HTR-8/SVneo (cell line): ENCODE data around the gene SSH3.

Experiments used
- DNase-seq: peaks from one replicate; pipeline ENCODE4 v3.0.0; 2011; ENCODE audit warnings: low spot score, mixed read lengths; ENCODE audit not compliant: insufficient read length
- FAIRE-seq: peaks from 2 replicates; lab custom pipeline; 2011; peaks lifted over from hg19 to GRCh38; lab: Jason Lieb, UNC

Gene SSH3

DNA sequence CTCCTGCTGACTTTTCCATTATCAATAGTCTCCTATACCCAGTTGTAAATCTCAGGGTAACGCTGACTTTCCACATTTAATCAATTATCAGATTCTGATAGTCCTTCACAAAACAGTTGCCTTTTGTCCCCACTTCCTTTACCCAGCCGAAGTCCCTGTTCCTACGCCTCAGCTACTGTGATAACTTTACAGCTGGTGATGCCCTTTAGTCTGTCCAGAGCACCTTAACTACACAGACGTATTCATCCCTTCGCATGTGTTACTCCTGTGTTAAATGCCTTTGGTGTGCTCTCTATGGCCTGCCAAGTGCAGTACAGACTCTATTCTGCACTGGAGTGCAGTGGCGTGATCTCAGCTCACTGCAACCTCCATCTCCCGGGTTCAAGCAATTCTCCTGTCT lies 20.2 kb downstream of the SSH3 start:
- DNase-seq (no peak), FAIRE-seq (peak; percentile 13)

GRCh38 chr11:67332081-67332691 lies 28.9 kb downstream of the SSH3 start:
- FAIRE-seq, result no peak
- no peak for DNase-seq

DNA sequence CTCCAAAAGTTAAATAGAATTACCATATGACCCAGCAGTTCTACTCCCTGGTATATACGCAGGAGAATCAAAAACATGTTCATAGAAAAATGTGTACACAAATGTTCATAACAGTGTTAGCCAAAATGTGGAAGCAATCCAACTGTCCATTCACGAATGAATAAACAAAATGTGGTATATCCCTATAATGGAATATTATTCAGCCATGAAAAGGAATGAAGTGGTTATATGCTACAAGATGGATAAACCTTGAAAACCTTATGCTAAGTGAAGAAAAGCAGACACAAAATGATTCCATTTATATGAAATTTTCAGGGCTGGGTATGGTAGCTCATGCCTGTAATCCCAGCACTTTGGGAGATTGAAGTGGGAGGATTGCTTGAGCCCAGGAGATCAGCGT lies 33.9 kb downstream of the SSH3 start:
- FAIRE-seq, result no peak
- no peak for DNase-seq

GRCh38 chr11:67344264-67344663 lies 40.9 kb downstream of the SSH3 start:
- no peak for DNase-seq
- no peak for FAIRE-seq

DNA sequence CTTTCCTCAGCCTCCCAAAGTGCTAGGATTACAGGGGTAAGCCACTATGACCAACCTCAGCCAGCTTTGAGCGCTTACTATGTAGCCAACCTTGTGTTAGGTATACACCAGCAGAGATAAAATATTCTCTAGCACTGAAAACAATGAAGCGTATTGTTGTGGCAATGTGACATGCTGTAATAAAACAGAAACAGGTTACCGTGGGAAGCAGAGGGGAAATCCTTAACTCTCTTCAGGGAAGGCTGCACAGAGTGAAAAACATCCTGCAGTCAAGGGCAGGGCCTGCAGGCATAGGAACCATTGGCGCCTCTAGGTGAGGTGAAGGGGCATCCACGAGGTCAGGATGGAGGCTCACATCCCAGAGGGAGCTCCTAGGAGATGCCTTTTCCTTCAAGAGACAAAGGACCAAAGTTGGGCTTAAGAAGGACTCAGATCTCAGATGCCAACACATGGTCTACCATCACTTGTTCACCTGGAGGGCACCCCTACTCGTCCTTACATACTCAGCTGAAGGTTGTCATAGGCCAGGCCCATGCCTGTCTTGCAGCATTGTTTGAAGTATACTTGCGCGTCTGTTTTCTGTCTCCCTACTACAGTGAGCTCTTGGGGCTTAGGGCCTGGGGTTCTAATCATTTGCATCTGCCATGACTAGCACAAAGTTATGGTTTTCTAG lies 42.1 kb downstream of the SSH3 start:
- FAIRE-seq (no peak), DNase-seq (no peak)

DNA sequence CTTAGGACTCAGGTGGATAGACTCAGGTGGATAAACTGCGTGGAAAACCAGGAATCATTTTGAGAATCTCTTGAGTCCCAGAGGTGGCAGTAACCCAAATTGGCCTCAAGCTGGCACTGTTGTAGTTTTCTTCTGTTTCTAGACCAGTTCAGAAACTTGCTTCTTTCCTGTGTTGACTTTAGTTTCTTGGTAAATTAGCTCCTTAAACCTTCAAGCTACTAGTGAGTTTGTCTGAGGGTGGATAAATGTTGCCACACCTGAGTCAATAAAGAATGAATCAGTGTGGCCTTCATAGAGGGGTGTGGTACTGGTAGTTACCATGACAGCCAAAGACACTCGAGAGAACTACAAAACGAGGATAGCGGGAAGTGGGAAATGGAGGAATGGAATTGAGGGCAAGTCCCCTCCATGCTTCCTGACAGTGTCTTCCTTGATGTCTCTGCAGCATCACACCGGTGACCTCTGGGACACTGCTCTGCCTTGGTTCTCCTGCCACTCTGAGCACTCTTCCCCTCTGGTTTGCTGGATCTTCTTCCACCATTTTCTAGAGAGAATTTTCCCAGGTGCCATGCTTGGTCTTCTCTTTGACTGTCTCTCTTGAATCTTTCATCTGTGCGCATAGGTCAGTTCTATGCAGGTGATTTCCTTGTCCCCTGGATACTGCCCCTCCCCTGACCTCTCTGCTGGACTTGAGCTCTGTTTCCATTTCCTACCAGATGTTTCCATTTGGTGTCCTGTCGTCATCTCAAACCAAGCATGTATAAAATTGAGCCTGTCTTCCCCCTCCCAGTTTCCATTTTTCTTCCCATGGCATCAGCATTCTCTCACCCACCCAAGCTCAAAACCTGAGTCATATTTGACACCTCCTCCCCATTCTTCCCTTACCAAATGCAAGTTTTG lies 42.8 kb downstream of the SSH3 start:
- DNase-seq, result no peak
- FAIRE-seq, result peak; percentile 42

DNA sequence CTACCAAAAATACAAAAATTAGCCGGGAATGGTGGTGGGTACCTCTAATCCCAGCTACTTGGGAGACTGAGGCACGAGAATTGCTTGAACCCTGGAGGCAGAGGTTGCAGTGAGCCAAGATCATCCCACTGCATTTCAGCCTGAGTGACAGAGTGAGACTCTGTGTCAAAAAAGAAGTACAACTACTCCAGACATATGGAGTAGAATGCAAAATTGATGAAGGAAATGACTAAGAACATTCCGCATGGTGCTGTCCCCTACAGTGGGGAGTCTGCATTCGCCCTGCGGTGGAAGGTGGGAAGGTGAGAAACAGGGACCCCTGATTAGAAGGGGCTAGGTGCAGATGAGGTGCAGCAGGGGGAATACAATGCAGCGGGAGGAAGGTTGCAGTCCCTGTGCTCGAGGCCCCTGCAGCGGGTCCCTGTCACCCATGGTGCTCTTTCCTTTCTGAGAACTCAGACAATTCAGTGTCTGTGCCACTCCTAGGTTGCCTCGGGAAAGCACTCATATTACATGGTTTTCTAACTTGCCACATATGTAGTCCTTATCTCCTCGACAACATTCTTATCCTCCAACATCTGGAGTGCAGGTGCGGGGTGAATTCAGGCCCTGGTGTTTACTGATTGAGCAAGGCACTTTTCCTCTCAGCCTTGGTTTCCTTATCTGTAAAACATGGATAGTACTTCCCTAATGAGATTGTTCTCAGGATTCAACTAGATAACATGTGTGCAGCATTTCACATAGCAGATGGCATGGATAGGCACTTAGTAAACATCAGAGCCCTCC lies 44.8 kb downstream of the SSH3 start:
- no peak for FAIRE-seq
- no peak for DNase-seq

- DNase-seq, result no peak
- no peak for FAIRE-seq
These were observed 45.7 kb downstream of the SSH3 start for GRCh38 chr11:67349036-67349435.

DNA sequence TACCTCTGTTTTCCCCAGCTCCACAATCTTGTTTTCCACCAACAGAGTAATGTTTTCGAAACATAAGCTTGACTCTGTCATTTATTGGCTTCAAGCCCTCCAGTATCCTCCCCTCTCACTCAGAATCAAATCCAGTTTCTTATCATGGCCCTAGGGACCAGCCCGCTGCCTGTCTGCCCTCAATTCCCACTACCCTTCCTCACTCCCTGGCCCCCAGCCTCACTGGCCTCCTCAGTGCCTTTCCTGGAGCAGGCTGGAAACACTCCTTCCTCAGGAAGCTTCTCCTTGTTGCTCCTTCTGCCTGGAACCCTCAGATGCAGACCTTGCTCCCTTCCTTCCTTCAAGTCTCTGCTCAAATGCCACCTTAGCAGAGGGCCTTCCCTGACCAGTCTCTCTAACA lies 46.1 kb downstream of the SSH3 start:
- DNase-seq (no peak), FAIRE-seq (no peak)

DNA sequence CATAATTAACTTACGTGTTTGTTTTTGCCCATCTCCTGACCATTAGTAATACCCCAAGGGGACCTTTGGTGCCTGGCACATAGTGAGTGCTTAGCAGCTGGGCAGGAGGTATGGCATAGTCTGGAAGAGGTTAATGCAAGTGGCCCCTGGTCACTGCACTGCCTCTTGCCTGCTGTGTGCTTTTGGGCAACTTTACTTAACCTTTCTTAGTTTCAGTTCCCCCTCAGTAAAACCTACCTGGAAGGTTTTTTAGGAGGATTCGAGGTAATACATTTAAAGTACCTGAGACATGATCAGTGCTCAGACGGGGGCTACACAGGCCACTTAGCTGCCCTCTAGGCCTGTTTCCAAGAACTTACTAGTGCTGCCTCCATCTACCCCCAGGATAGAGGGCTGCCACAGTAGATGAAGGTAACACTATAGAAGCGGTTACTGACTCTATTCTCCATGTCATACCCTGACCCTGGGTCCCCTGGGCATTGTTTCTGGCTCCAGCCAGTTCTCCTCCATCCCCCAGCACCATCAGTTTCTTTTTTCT lies 46.7 kb downstream of the SSH3 start:
- FAIRE-seq (no peak), DNase-seq (no peak)

GRCh38 chr11:67351275-67352005 lies 48.1 kb downstream of the SSH3 start:
- FAIRE-seq (peak; percentile 31), DNase-seq (peak; percentile 95)

GRCh38 chr11:67352546-67353316 lies 49.4 kb downstream of the SSH3 start:
- FAIRE-seq (peak; percentile 72), DNase-seq (no peak)

- FAIRE-seq (peak; percentile 96), DNase-seq (peak; percentile 99)
These were observed 50.2 kb downstream of the SSH3 start, which contains the start of gene POLD4 for GRCh38 chr11:67353317-67354074. Gene POLD4 (minus strand): TSS chr11:67353546. CDS start chr11:67353399, 147 bp downstream.

DNA sequence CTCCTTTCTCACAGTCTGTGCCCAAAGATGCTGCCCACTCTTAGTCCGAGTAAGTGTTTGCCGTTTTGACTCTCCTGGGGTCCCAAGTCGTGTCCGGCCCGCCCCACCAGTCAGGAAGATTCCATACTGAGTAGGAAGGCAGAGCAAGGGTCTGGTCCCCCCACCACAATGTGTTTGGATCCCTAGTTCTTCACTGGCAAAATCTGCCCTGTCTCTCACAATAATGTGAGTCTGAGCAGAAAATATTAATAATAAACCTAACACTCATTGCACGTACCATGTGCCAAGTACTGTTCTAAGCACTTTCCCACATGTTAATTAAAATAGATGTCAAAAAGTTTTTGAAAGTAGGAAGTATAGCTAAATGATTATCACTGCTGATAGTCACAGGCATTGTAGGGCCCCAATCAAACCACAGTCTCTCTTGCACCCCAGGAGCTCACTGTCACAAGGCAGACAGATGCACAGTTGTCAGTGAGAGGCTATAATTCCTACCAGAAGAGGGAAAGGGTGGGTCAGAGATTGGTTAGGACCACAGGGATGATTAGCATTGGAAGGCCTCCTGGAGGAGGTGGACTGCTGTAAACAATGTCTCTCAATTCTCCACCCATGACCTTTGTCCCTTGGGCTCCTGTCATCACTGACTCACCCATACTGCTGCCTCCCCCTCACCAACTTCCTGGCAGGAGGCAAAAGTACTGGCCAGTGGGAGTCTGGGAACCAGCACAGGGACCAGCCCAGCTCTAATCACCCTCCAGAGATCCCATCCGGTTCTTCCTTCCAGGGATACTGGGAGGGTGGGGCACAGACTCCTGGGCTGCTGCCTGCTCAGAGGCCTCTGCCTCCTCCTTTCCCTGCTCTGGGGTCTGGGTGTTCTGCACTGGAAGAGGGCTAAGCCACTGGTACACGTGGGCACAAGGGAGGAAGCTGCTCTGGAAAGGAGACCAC lies 51.0 kb downstream of the SSH3 start:
- peak; percentile 95 for DNase-seq

GRCh38 chr11:67355023-67355793 lies 51.9 kb downstream of the SSH3 start:
- no peak for DNase-seq
- no peak for FAIRE-seq

More for the DNA sequence above, 51.0 kb downstream of the SSH3 start:
- peak; percentile 76 for FAIRE-seq

GRCh38 chr11:67355794-67356386 lies 52.6 kb downstream of the SSH3 start:
- DNase-seq, result no peak
- no peak for FAIRE-seq
